22Rv1 (cell line): ENCODE data around the gene SENP8.

ENCODE experiments used
- ZFX ChIP-seq: fragments of 450-650 bp; IDR thresholded peaks from 2 replicates; pipeline ENCODE4 v1.6.1; 2017; ENCODE audit warnings: antibody characterized with exemption, borderline replicate concordance
- TF ChIP-seq, protein P1 (sequence below): fragments of 450-650 bp; IDR thresholded peaks from 2 replicates; pipeline ENCODE4 v1.5.1; 2017; ENCODE audit warnings: mild to moderate bottlenecking

DNA sequence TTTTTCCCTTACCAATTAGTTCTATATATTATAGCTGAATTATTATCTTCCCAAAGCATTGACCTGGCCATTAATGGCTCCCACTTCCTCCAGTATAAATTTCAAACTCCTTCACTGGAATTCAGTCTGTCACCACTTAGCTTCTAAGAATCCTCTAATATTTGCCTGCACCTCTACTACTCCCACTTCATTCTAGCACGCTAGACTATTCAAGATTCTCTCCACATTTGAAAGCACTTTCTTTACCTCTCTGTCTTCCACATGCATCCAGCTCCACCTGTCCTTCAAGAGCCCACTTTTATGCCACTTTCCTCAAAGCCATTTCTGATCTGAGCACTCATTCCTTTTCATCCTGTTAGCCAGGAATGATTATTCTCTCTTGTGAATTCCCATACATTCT, 15.0 kb downstream of the SENP8 start:
- TF ChIP-seq, protein P1, sequence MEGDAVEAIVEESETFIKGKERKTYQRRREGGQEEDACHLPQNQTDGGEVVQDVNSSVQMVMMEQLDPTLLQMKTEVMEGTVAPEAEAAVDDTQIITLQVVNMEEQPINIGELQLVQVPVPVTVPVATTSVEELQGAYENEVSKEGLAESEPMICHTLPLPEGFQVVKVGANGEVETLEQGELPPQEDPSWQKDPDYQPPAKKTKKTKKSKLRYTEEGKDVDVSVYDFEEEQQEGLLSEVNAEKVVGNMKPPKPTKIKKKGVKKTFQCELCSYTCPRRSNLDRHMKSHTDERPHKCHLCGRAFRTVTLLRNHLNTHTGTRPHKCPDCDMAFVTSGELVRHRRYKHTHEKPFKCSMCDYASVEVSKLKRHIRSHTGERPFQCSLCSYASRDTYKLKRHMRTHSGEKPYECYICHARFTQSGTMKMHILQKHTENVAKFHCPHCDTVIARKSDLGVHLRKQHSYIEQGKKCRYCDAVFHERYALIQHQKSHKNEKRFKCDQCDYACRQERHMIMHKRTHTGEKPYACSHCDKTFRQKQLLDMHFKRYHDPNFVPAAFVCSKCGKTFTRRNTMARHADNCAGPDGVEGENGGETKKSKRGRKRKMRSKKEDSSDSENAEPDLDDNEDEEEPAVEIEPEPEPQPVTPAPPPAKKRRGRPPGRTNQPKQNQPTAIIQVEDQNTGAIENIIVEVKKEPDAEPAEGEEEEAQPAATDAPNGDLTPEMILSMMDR, result no peak
- no peak for TF ChIP-seq ZFX
